Prostate gland (tissue), 2 donors: Measurements from ENCODE around the gene MRNIP. TPM values are rescaled to one million over a fixed set of nuclear protein-coding genes. Genes with fewer than 3 reads are reported as not detected.

ENCODE experiments used
- DNase-seq: peaks from one replicate; pipeline ENCODE4 v3.0.0-alpha.2; 2019; ENCODE audit warnings: low spot score
- H3K27ac ChIP-seq, 2 donors: fragments of 200-600 bp; sonication (generic); 2 replicates each; pipeline ENCODE4 v1.5.1; 2017 to 2019
- H3K27me3 ChIP-seq: fragments of 200-600 bp; sonication (generic); replicated peaks from 2 replicates; pipeline ENCODE4 v1.5.1; 2019; ENCODE audit not compliant: insufficient read depth
- H3K36me3 ChIP-seq, 2 donors: fragments of 200-600 bp; sonication (generic); 1 replicate in 1 of 2; 2 replicates in 1 of 2; pipeline versions ENCODE4 v1.5.1 to v1.8.1; 2017 to 2019
- H3K4me1 ChIP-seq: fragments of 200-600 bp; sonication (generic); replicated peaks from 2 replicates; pipeline ENCODE4 v1.5.1; 2019
- H3K4me3 ChIP-seq, 2 donors: fragments of 200-600 bp; sonication (generic); 2 replicates each; pipeline ENCODE4 v1.5.1; 2017 to 2019
- H3K9me3 ChIP-seq: fragments of 200-600 bp; sonication (generic); 2 replicates; pipeline ENCODE4 v1.5.1; 2017
- POLR2A ChIP-seq: fragments of 450-650 bp; IDR thresholded peaks from one replicate; pipeline ENCODE4 v1.6.1; 2016; ENCODE audit warnings: antibody characterized with exemption, mild to moderate bottlenecking
- POLR2AphosphoS5 ChIP-seq: sonication (generic); formaldehyde crosslinking; IDR thresholded peaks from one replicate; pipeline ENCODE4 v1.6.1; 2017; ENCODE audit warnings: antibody characterized with exemption
- WGBS: methylation state at CpG from one replicate; pipeline ENCODE4 v1.1.5; 2018; 5-methylcytosine and 5-hydroxymethylcytosine counted together
- intact Hi-C: fragments of 100-400 bp; cut with DNase I; formaldehyde crosslinking; loops from one replicate; pipeline ENCODE4 v1.14.2; 2022
- total RNA-seq, 2 donors: library from RNA; depleted of rRNA; stranded (reverse); fragments of >200 nt; gene quantifications; one replicate each; pipeline ENCODE4 v1.1.0, GENCODE V29; 2016
- TF ChIP-seq, protein P1 (sequence below), 4 experiments: fragments of 200-600 bp in 2 of 4; fragments of 450-650 bp in 2 of 4; sonication (generic) in 2 of 4; IDR thresholded peaks; 1 replicate in 3 of 4; 2 replicates in 1 of 4; pipeline ENCODE4 v1.5.1; 2016 to 2019; ENCODE audit warnings: antibody characterized with exemption in 4 of 4, mild to moderate bottlenecking in 2 of 4, moderate library complexity in 2 of 4

The MRNIP gene
- total RNA-seq, 2 donors from 2014 or later: 30.0 to 55.2 TPM

GRCh38 chr5:179795049-179795862, 63.4 kb downstream of the MRNIP start:
- Histone ChIP-seq H3K9me3 (no peaks in the 10 kb centered on the region), H3K27ac (peak overlapping the region; percentile 94), H3K4me3 (peak overlapping the region; percentile 44 to 57), H3K36me3 (peaks cover 15 to 21% of the 10 kb centered on the region in 2 donors), H3K4me1 (peaks cover 12% of the 10 kb centered on the region), H3K27me3 (no peaks in the 10 kb centered on the region)
- 11% methylated on average over 41 of the region's 53 CpGs for WGBS
- TF ChIP-seq, protein P1, sequence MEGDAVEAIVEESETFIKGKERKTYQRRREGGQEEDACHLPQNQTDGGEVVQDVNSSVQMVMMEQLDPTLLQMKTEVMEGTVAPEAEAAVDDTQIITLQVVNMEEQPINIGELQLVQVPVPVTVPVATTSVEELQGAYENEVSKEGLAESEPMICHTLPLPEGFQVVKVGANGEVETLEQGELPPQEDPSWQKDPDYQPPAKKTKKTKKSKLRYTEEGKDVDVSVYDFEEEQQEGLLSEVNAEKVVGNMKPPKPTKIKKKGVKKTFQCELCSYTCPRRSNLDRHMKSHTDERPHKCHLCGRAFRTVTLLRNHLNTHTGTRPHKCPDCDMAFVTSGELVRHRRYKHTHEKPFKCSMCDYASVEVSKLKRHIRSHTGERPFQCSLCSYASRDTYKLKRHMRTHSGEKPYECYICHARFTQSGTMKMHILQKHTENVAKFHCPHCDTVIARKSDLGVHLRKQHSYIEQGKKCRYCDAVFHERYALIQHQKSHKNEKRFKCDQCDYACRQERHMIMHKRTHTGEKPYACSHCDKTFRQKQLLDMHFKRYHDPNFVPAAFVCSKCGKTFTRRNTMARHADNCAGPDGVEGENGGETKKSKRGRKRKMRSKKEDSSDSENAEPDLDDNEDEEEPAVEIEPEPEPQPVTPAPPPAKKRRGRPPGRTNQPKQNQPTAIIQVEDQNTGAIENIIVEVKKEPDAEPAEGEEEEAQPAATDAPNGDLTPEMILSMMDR (IDR thresholded peaks at IDR 0.05): no peak
- TF ChIP-seq POLR2A (no peak), POLR2AphosphoS5 (no peak)
- no peak for DNase-seq
- intact Hi-C loops: loop anchor here (2.0 to 5.0 kb wide), 2 partner anchors 33 to 136 kb away; no protein-coding TSS in a partner anchor

DNA sequence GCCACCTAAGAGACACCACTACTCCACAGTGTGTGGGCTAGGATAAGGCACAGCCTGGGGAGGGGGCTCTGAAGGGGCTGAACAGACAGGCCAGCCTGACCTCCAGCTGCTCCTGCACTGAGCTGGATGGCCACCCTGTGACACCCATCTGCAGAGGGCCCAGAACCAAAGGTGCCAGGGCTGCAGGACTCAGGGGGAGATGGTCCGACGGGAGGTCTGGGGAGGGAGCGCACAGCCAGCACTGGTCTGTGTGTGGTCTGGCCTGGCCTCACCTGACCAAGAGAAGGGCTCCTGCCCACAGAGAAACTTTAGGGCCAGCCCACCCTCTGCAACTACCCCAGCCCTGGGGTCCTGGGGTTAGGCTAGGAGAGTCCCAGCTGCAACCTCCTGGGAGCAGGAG, 64.0 kb downstream of the MRNIP start:
- Histone ChIP-seq H3K4me3 (no peak overlapping the region), H3K27ac (peak overlapping the region in 1 of 2 donors; percentile 94), H3K9me3 (no peaks in the 10 kb centered on the region), H3K4me1 (peaks cover 12% of the 10 kb centered on the region), H3K36me3 (peaks cover 10 to 14% of the 10 kb centered on the region in 2 donors), H3K27me3 (no peaks in the 10 kb centered on the region)
- TF ChIP-seq POLR2A: no peak
- TF ChIP-seq, protein P1 (IDR thresholded peaks at IDR 0.05): no peak
- TF ChIP-seq POLR2AphosphoS5: no peak
- no peak for DNase-seq
- intact Hi-C loops: loop anchor here (2.0 kb wide), 1 partner anchor 136 kb away; no protein-coding TSS in a partner anchor
- 96% methylated on average over 3 of the region's 3 CpGs for WGBS

- Histone ChIP-seq H3K9me3 (no peaks in the 10 kb centered on the region), H3K4me3 (no peak overlapping the region), H3K27me3 (no peaks in the 10 kb centered on the region), H3K27ac (peak overlapping the region; percentile 20 to 94), H3K4me1 (peaks cover 12% of the 10 kb centered on the region), H3K36me3 (peaks cover 10% of the 10 kb centered on the region in 2 donors)
- 49% methylated on average over 3 of the region's 3 CpGs for whole genome bisulfite sequencing
- no peak for DNase-seq
- intact Hi-C loops: loop anchor here (2.0 kb wide), 1 partner anchor 135 kb away; no protein-coding TSS in a partner anchor
- no peak for TF ChIP-seq POLR2A
- TF ChIP-seq POLR2AphosphoS5: no peak
Observed at GRCh38 chr5:179794171-179794570, 64.4 kb downstream of the MRNIP start.

DNA sequence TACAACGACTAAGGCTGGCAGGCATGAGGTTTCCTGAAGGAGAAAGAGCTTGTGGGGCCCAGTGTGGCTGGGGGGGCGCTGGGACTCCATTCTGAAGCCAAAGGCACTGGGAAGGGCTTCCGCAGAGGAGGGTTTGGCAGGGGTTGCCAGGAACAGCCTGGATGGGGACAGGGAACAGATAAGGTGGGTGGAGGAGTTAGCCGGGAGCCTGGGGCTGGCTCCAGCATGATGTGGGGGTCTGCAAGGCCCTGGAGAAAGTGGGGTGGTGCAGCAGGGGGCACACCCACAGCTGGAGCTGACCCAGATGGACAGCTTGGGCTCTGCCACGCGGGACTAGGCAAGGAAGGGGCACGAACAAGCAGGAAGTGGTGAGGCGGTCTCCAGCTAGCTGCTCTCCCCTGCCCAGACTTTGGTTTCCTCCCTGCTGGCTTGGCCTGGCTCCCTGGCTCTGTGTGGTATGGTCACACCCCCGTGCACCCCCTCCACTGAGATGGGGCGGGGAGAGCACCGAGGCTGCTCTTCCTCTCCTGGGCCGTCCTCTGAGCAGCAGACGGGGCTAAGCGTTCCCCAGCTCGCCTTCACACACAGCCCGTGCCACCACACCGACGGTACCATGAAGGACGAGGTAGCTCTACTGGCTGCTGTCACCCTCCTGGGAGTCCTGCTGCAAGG, 65.0 kb downstream of the MRNIP start, which contains the start of gene LTC4S:
LTC4S (plus strand) TSS at position 519 of the 672 bp plus-strand sequence; CDS start at position 614, 95 bp downstream.
- H3K27me3 ChIP-seq: no peaks in the 10 kb centered on the region
- TF ChIP-seq POLR2AphosphoS5 (peak; percentile 31), POLR2A (peak; percentile 32)
- TF ChIP-seq, protein P1 (IDR thresholded peaks at IDR 0.05): no peak
- no peak within 1 kb of the TSS for H3K4me3 ChIP-seq
- H3K36me3 ChIP-seq: peaks cover 5% of the 10 kb centered on the region in 2 donors
- intact Hi-C loops: loop anchor here (2.0 kb wide), 1 partner anchor 135 kb away; no protein-coding TSS in a partner anchor
- WGBS: 8% methylated on average over 19 of the region's 19 CpGs
- H3K4me1 ChIP-seq: peaks cover 12% of the 10 kb centered on the region
- H3K9me3 ChIP-seq: no peaks in the 10 kb centered on the region
- peak; percentile 67 for DNase-seq
- peak within 1 kb of the TSS; percentile 20 to 94 for H3K27ac ChIP-seq
